Stimulated activated CD8-positive, alpha-beta memory T cell treated with anti-CD3 and anti-CD28 coated beads, Interleukin-4, amount 100 ng/mL, for 48 hours (primary cell): ENCODE results near the gene INS.
"Not testable (repeated sequence)": the region's sequence is repeated elsewhere in the genome, so short reads cannot be mapped to it uniquely, and the experiment has no call there.

Experiments used
- DNase-seq: peaks from one replicate; pipeline ENCODE4 v3.0.0-alpha.2; 2020

INS gene

DNA sequence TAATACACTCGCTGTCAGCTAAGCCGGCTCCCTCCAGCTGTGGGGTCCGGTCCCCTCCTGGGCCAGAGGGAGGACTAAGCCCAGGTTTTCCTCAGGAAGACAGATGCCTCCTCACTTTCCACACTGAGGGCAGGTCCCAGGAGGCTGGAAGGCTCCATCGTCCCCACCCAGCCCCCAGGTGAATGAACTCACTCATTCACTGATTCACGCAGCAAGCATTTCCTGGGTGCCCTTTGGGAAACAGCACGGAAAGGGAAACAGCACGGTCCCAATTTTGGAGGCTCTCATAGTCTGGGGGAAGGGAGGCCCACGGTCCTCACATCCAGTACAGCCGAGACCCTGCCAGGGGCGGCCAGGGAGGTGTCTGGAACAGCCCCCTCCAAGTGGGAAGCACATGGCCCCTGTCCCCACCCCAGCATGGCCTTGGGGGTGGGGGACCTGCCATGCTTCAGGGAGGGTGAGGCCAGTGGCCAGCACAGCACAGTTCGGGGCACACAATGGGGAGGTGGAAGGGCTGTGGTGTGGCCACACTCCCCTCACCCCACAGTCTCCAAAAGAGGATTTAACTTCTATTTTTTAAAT lies 19.9 kb upstream of the INS start:
- no peak for DNase-seq

DNA sequence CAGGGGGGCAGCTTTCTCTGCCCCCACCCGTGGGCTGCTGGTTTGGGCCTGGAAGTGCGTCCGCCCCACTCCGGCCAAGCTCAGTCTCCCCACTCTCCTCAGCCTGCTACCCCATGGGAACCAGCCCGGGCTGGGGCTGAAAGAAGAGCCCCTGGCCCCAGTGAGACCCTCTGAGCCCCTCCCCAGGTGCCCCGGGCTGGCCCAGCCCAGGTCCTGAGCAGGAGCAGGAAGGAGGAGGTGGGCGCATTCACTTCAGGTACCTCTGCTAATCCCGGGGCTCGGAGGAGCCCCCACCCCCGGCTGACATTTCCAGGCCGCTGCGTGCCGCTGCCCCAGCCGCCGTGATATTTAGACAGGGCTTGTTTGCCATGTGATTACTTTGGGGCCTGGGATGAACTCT lies 19.3 kb upstream of the INS start:
- DNase-seq: no peak

DNA sequence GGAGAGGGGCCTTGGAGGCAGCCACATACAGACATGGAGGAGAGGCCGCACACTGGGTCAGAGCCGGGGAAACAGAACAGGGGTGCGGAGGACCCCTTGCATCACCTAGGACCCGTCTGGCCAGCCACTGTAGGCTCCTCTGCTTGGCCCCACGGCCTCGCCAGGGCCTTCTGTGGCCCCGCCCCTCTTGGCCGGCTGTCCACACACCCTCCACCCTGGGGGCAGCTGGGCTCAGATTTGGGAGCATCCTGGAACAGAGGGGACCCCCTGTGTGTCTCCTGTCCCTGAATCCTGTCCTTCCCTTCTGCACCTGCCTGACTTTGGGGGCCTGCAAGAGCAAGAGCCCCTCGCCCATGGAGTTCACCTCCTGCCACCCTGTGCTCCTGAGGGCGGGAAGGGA lies 18.5 kb upstream of the INS start:
- no peak for DNase-seq

DNA sequence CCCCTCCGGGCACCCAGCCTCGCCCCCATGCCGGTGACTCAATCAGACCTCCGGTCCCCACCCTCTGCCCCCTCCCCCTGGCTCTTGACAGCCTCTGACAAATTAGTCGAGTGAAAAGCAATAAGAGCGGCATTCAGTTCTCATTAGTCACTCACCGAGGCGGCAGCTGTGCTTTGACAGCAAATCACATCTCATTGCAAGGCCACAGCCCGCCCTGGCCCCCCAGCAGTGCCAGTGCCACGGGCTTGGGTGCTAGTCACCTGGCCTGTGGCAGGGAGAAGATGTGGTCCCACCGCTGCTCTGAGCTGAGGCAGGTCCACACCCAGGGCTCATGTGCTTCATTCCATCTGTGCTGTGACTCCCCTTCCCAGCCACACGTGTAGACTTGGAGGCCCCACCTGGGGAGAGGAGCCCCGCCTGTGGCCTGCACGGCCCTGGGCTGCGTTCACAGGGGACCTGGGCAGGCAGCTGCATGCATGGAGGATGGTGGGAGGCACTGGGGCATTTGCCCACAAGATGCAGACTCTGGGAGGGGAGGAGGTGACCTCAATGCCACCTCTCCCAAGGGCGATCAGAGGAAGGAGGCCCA lies 18.0 kb upstream of the INS start:
- DNase-seq: no peak

DNA sequence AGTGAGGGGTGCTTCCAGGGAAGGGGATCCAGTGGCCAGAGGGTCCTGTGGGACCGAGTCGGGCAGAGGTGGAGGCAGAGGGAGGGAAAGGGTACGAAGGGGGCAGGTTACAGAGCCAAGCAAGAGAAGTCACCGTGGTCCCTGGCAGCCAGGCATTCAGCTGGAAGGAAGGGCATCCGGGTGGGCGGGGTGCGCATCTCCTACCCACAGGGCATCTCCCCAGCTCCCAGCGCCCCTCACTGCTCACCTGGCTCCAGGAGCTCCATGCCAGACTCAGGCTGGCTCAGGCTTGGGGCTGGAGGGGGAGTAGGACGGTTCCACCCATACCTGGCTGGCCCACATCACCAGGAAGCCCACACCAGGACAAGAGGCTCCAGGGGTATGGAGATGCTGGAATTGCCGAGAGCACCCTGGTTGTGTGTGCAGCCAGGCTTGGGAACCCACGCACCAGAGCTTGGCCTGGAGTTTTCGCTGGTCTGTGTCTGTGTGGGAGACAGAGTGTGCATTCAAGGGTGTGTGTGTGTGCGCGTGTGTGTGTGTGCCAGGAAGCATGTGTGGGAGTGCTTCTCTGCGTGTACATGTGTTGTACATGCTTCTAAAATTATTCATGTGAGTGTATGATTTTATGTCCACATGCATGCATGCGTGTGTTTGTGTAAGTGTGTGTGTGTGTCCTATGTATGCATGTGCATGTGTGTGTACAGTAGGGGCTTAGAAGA lies 17.2 kb upstream of the INS start:
- not testable (repeated sequence) for DNase-seq

DNA sequence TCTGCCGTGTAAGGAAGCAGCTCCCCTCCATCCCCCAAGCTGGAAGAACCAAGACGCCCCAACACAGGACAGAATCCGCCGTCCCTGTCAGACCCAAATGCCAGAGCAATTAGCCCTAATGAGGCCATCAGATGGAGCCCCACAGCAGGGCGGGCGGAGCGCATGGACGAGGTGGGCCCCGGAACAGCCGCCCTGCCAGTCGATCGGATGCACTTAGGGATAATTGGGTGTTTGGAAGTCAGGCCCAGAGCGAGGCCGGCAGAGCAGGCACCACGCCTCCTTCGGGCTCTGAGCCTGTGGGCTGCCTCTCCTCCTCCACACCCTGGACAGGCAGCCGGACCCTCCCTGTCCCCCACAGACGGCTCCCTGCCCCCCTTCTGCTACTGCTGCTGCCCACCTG lies 16.1 kb upstream of the INS start:
- no peak for DNase-seq

DNA sequence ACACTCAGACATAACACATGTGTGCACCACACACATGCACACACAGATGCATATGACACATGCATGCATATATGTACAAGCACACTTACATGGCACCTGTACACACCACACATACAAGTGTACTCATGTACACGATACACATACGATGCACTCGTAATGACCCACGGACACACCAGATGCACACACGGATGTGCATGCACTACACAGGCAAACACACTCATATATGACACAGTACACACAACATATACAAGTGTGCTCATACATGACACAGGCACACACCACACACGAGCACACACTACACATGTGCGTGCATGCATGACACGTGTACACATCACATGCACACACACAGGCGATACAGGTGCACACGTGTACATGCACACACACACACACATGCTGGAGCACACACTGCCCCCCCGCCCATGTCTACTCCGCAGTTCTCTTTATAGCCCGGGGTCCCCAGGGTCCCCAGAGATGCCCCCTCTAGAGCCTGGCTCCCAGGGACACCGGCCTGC lies 15.4 kb upstream of the INS start:
- DNase-seq: no peak

DNA sequence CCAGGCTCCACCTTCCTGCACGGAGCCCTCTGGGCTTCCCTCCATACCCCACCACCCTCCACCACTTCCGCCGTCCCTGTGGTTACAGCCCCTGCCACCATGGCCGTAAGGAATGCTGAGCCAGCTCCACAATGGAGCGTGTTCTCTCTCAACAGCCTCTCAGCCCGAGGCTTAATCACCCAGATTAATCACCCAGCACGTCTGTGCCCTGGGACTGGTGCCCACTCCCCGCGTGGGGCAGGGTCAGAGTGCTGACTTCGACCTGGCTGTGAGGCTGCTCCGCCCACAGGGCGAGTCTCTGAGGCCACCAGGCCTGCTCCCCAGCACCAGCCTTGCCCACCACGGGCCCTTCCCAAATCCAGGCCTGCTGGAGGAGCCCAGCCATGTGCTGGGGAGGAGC lies 14.7 kb upstream of the INS start:
- DNase-seq: no peak

DNA sequence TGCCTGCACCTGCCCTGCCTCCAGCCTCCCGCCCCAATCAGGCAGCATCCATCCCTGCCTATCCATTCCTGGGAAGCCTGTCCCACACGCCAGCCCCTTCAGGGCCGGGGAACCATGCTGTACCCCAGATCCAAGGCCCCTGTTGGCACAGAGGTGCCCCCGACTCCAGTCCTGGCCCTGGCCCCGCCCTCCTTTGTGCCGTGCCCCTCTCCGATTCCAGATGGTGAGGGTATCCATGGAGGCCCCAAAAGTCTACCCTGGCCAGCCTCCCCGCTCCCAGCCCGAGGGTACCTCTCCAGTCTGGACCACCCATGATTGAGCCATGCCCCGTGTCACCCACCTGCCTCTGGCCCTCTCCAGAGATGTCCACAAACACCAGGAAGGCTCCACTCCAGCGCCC lies 13.4 kb upstream of the INS start:
- no peak for DNase-seq

DNA sequence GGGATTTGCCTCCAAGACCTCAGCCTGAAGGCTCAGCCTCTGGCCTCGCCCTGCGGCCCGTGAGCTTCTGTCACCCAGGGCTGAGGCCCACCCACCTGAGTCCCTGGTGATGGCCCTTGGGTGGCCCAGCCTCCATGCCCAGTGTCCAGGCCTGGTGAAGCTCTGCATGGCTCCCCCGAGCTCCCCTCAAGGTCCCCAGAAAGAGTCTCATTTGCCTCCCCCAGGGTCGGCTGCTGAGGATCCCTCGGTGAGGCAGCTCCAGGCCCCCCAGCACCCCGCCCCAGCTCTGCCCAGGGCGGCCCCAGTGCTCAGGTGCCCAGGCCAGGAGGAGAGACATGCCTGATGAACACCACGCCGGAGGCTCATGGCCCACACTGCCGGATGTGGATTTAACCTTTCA lies 12.8 kb upstream of the INS start:
- DNase-seq: no peak

DNA sequence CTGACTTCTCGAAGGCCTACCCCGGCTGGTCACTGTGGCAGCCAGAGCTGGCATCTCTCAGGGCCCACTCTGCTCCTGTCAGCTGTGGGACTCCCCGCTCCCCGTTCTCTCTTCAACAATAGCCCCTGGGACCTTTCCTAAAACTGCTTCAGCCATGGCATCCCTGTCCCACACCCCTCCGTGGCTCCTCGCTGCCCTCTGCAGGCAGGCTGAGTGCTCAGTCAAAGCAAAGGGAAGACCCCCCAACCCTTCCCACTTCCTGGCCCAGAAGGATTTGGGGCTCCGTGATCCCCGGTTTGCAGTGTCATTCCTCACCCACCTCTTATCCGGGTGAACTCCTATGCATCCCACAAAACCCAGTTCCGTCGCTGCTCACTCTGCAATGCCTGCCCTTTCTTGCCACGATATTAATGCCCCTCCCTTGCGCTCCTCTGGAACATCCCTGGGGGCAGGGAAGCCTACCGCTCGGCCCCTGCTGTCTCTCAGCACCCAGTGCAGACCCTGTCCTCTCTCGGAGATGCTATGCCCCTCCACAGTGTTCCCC lies 12.2 kb upstream of the INS start:
- peak; percentile 52 for DNase-seq

DNA sequence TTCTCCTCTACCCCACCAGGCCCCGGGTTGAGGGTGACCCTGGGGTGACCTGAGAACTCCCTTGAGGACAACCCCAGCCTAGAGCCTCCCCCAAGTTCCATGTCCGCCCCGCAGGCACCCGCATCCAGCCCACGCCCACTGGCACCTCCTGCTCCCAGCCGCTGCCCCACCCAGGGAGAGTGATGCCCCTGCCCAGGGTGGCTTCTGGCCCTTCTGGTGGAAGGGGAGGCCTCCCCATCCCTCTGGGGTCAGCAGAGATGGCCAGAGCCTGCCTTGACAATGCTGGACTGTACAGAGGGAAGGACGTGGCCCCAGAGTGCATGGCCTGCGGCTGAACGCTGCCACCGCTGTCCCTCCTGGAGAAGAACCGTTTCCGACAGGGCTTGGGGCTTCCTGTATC lies 11.7 kb upstream of the INS start:
- DNase-seq: no peak

DNA sequence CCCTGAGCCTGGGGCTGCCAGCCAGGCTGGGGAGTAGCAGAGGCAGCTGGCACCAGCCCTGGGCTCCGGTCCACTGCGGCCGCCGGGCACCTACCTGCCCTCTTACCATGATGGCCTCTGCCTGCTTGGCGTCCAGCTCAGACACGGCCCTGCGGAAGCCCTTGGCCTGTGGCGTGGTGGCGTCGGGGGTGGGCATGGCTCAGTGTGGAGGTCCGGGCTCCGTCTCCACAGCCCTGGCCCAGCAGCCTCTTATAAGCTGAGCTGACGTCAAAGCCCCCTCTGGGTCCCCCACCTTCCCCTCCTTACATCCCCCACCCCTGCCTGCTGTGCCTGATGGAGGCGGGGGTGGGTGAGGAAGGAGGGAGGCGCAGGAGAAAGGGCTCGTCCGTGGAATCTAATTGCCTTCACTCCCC lies 10.6 kb upstream of the INS start, which contains the start of gene TH:
TH (minus strand) TSS at position 225 of the 413 bp plus-strand sequence; CDS start at position 196, 29 bp downstream.
- no peak for DNase-seq

DNA sequence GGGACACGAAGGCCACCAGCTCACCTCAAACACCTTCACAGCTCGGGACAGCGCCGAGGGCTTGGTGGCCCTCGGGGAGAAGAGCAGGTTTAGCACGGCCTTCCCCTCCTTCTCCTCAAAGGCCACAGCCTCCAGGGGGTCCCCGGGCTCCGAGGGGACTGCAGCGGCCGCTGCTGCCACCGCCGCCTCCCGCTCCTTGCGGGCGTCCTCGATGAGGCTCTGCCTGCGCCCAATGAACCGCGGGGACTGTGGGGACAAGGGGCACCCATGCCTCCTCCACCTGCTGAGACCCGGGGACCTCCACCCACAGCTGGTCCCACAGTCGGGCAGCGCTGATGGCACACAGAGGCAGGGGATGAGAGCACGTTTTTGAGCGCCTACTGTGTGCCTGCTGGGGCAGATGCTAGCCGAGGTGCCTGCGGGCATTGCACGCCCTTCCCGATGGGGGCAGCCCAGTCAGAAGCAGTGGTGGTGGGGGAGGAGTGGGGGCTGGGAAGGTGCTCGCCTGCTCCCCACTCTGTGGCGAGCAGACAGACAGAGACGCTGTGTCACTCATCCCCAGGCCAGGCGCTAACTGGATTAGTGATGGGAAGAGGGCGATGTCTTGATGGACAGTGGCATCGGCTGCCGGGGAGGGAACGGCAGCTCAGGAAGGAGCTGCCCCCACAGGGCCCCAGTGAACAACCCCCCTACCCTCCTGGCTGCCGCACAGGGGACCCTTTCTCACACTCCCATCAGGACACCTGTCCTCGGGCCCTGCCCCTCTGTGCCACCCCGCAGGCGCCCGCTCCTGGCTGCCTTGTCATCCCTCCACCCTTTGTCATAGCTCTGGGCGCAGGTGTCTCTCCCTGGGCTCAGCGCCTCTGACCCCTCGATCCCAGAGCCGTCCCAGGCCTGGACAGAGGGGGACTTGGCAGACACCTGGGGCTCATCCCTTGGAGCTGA lies 8.9 kb upstream of the INS start:
- DNase-seq: no peak

DNA sequence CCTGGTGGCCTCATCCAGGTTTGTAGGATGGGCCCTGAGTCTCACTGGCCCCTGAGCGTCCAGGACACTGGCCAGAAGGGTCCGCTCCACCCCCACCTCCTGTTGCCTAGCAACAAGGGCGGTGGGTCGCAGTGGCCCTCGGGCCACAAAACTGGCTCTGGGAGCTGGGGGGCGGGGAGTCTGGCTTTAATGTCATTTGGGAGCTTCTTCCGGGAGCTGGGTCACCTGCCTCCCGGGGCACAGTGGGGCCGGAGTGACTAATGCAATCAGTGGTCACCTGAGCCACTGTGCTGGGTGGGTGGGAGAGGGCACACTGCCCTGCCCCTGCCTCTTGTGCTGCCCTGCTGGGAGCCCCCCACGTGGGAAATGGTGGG lies 8.0 kb upstream of the INS start:
- DNase-seq: no peak

DNA sequence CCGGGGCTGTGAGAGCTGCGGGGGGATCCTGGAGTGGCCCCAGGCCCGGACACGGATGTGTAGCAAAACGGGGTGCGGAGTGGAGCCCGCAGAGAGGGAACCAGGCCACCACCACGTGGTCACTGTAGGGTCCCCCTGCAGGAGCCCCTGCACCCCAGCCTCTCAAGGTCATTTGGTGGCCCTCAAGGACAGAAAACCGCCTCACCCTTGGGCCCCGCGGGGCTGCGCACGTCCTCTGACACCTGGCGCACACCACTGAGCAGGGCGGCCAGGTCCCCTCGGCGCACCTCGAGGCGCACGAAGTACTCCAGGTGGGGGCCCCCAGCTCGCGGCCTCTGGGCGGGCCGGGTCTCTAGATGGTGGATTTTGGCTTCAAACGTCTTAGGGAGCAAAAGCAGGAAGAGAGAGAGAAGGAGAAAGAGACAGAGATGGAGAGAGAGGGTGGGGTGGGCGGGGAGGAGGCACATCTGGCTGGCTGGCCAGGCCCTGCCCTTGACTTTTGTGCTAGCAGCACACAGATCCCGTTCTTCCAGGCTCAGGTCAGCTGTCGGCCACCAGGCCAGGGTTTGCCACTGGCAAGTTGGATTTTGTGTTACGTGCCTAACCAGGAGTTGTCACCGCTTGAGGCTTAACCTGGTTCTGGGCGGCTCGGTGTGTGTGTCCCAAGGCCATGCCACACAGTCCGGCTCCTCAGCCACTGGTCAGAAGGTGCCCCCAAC lies 7.4 kb upstream of the INS start:
- no peak for DNase-seq

DNA sequence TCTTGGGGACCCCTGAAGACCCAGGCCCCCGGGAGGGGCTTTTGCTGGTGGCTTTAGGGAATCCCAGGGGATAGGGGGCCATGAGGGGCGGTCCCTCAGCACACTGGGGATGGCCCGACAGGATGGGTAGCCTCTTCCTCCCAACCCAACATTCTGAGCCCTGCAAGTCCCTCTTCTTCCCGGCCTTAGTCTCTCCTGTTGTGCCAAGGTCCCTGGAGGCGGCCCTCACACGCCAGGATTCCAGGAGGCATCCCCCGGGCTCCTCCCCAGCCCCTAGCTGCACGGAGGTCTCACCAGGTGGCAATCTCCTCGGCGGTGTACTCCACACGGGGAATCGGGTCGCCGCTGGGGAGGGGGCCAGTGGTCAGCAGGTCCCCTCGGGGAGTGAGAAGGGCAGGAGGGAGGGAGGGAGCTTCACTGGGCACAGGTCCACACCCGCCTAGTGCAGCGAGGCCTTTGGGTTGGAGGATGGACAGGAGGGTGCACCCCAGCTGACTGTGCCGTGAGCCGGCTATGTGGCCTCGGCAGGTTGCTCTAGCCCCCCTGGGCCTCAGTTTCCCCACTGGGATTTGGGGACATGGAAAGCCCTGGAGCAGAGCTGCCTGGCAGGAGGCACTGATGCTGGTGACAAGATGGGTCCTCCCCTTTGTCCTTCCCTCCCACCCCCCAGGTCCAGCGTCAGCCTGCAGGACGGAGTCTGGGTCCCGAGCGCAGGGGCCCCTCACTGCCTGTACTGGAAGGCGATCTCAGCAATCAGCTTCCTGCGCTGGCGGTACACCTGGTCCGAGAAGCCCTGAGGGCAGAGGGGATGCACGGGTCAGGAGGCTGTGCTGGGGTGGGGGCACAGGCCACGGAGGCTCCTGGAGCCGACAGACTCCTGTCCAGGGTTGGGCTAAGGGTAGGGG lies 6.4 kb upstream of the INS start:
- DNase-seq: no peak

DNA sequence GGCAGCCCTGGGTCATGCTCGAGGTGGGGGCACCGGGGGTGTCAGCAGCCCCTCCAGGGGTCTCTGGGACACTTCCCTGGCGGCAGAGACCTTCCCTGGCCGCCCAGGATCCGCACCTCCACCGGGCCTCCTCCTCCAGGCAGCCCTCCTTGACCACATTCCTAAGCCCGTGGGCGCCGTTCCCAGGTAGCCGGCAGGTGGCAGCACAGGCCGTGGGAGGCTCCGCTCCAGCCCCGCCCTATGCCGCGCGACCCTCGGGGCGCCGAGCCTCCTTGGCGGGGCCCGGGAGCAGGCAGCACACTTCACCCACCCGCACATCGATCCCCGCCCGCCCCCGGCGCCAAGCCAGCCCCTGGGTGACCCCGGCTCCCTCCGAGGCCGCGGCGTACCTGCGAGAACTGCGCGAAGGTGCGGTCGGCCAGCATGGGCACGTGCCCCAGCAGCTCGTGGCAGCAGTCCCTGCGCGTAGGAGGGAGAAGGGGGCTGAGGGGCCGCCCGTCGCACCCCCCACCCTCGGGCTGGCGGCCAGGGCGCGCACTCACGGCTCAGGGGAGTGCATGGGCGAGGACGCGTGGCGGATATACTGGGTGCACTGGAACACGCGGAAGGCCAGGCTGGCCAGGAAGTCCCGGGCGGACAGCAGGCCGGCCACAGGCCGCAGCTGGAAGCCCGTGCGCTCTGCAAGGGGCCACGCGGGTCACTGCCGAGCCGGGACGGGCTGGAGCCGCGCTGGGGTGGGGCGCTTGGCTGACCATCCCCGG lies 5.3 kb upstream of the INS start:
- DNase-seq: peak; percentile 73

DNA sequence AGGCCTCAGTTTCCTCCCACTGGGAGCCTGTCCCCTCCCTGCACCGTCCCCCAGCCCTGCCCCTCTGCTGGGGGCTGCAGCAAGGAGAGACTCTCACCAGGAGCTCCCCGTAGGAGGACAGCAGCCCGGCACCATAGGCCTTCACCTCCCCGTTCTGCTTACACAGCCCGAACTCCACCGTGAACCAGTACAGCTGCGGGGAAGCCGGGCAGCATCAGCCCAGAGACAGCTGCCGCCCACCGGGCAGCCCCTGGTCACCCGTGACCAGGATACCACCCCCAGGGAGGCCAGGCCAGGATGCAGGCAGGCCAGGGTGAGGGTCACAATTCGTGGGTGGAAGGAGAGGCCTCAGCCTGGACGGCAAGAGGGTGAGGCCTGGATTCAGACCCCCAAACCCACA lies 4.6 kb upstream of the INS start:
- DNase-seq: no peak

DNA sequence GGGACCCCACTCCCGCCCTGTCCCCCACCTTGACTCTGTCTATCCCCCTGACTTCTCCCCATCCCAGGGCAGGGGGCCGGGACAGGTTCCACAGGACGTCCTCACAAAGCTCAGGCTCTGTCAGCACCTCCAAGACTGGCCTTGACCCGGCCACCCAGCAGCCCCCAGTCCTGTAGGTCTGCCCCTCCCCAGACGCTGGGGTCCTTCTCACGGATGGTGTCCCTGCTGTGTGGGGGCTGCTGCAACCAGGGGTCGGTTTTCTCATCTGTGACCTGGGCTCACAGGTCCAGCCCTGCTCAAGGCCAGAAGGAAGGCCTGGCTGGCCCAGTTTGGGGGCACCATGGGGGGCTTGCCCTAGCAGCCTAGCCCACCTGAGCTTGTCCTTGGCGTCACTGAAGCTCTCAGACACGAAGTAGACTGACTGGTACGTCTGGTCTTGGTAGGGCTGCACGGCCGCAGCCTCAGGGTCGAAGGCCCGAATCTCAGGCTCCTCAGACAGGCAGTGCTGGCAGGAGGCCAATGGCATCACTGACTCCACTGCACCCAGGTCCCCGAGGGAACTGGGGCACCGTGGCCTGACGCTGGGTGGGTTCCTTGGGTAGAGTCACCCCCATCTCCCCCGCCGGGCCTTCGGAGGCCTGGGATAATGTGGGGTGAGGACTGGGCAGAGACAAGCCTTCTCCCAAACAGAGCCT lies 4.0 kb upstream of the INS start:
- DNase-seq: no peak
